Erythroblast (primary cell): ENCODE results near the gene AFF3.

Source experiments
- GATA1 ChIP-seq: IDR thresholded peaks from 2 replicates; pipeline ENCODE4 v1.6.1; 2011; ENCODE audit warnings: low read depth, mild to moderate bottlenecking, control low read depth, low read length, moderate library complexity
- POLR2A ChIP-seq: IDR thresholded peaks from 2 replicates; pipeline ENCODE4 v1.6.1; 2011; ENCODE audit warnings: mild to moderate bottlenecking, low read length

DNA sequence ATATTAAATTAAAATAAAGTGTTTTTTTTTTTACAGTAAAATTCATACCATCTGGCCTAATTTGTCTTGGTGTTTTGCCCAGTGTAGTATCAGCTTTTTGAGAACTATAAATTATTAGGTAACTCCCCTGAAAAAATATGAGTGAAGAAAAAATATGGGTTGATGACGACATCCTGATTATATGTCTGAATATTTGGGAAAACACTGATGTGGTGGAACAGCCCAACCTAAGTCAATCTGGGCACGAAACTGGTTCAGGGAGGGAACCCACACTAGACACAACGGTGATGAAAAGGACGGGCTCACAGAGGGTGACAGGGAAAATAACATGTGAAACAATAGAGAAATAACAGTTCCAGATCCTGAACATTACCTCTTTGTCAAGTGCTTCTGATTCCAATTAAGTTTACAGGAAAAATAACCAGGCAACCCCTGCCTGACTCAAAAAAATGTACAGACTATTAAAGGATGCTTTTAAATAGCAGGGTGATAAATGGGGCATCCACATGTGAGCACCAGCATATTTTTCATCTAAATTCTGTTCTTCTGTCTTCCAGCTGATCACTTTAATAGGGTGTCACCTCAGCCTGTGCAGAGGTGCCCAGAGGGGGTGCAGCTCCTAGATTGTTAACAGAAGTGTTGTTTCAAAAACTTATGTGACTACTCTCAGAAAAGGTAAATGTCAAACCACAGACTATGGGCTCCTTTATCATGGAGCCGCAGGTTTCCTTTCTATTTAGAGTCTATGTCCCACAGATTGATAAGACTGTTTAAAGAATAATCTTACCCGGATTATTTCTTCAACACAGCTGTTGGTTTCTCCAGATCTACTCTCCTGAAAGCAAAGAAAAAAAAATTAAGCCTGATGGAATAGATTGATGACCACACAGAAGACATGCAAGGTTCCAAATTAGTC lies 305.4 kb downstream of the AFF3 start:
- no peak for TF ChIP-seq POLR2A
- no peak for TF ChIP-seq GATA1
